Stimulated activated CD8-positive, alpha-beta memory T cell treated with anti-CD3 and anti-CD28 coated beads, Interleukin-7, amount 100 ng/mL, for 24 hours (primary cell): ENCODE measurements around the gene LINGO4.
"Not testable (repeated sequence)": the region's sequence is repeated elsewhere in the genome, so short reads cannot be mapped to it uniquely, and the experiment has no call there.

Source experiments
- DNase-seq: peaks from one replicate; pipeline ENCODE4 v3.0.0-alpha.2; 2020; ENCODE audit warnings: low read depth

Gene LINGO4

GRCh38 chr1:151782026-151782425, 23.2 kb downstream of the LINGO4 start:
- not testable (repeated sequence) for DNase-seq

- not testable (repeated sequence) for DNase-seq
Observed at GRCh38 chr1:151780736-151781135, 24.5 kb downstream of the LINGO4 start.

- DNase-seq, result no peak
Observed at GRCh38 chr1:151779852-151780251, 25.4 kb downstream of the LINGO4 start.

- no peak for DNase-seq
Observed at GRCh38 chr1:151777317-151777716, 27.9 kb downstream of the LINGO4 start.

GRCh38 chr1:151776665-151777062, 28.6 kb downstream of the LINGO4 start:
- no peak for DNase-seq

- DNase-seq, result no peak
Observed at GRCh38 chr1:151775894-151776664, 29.1 kb downstream of the LINGO4 start.

- DNase-seq, result no peak
Observed at GRCh38 chr1:151774256-151774922, 30.8 kb downstream of the LINGO4 start.

GRCh38 chr1:151773702-151774101, 31.5 kb downstream of the LINGO4 start:
- DNase-seq, result no peak

- DNase-seq, result not testable (repeated sequence)
Observed at GRCh38 chr1:151769270-151769669, 35.9 kb downstream of the LINGO4 start.

GRCh38 chr1:151768351-151769066, 36.7 kb downstream of the LINGO4 start:
- not testable (repeated sequence) for DNase-seq

- DNase-seq, result no peak
Observed at GRCh38 chr1:151763990-151764389, 41.2 kb downstream of the LINGO4 start.

- peak; percentile 73 for DNase-seq
Observed at GRCh38 chr1:151762941-151763921, 42.0 kb downstream of the LINGO4 start, which contains the start of gene MRPL9. MRPL9 (minus strand) TSS chr1:151763496; CDS start chr1:151763479, 17 bp downstream.

GRCh38 chr1:151760597-151761385, 44.4 kb downstream of the LINGO4 start:
- no peak for DNase-seq

GRCh38 chr1:151759241-151759640, 46.0 kb downstream of the LINGO4 start:
- no peak for DNase-seq

- no peak for DNase-seq
Observed at GRCh38 chr1:151756291-151756690, 48.9 kb downstream of the LINGO4 start.
